ENCODE data around the gene GINS1.

GINS1 gene

GRCh38 chr20:25481918-25482253 lies 74.4 kb downstream of the GINS1 start:
- TF ChIP-seq, protein P1, sequence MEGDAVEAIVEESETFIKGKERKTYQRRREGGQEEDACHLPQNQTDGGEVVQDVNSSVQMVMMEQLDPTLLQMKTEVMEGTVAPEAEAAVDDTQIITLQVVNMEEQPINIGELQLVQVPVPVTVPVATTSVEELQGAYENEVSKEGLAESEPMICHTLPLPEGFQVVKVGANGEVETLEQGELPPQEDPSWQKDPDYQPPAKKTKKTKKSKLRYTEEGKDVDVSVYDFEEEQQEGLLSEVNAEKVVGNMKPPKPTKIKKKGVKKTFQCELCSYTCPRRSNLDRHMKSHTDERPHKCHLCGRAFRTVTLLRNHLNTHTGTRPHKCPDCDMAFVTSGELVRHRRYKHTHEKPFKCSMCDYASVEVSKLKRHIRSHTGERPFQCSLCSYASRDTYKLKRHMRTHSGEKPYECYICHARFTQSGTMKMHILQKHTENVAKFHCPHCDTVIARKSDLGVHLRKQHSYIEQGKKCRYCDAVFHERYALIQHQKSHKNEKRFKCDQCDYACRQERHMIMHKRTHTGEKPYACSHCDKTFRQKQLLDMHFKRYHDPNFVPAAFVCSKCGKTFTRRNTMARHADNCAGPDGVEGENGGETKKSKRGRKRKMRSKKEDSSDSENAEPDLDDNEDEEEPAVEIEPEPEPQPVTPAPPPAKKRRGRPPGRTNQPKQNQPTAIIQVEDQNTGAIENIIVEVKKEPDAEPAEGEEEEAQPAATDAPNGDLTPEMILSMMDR (IDR thresholded peaks at IDR 0.05; ENCODE audit: low read length) = no peak
- H3K9me2 ChIP-seq (ENCODE audit: low read depth, low read length) = no peaks in the 10 kb centered on the region
- H3K9ac ChIP-seq (ENCODE audit: low read length) = no peak overlapping the region
- H4K20me1 ChIP-seq (ENCODE audit: insufficient read depth, low read length) = no peaks in the 10 kb centered on the region
- H3K4me2 ChIP-seq (ENCODE audit: low read length) = no peak overlapping the region
- no peaks in the 10 kb centered on the region for H3K4me1 ChIP-seq (ENCODE audit: insufficient read depth, low read length, severe bottlenecking)
- no peaks in the 10 kb centered on the region for H3K36me3 ChIP-seq (ENCODE audit: insufficient read depth, low read length)
- H3F3A ChIP-seq (ENCODE audit: insufficient read depth, low read length) = no peaks in the 10 kb centered on the region
- no peaks in the 10 kb centered on the region for H3K79me2 ChIP-seq (ENCODE audit: insufficient read depth, low read length)
- H3K9me3 ChIP-seq (ENCODE audit: low read length) = no peaks in the 10 kb centered on the region
- H3K27ac ChIP-seq (ENCODE audit: low read depth, low read length, poor library complexity, severe bottlenecking) = no peak overlapping the region
- no peak overlapping the region for H2AFZ ChIP-seq (ENCODE audit: low read length)
- no peaks in the 10 kb centered on the region for H3K27me3 ChIP-seq (ENCODE audit: insufficient read depth, low read length)
- H3K4me3 ChIP-seq (ENCODE audit: low read depth, low read length, poor library complexity, severe bottlenecking) = no peak overlapping the region

- H3K79me2 ChIP-seq (ENCODE audit: insufficient read depth, low read length) = no peaks in the 10 kb centered on the region
- TF ChIP-seq EZH2 (IDR thresholded peaks at IDR 0.05; ENCODE audit: borderline replicate concordance, low read length) = no peak
- TF ChIP-seq, protein P1 (IDR thresholded peaks at IDR 0.05; ENCODE audit: low read length) = no peak
- H3K4me3 ChIP-seq (ENCODE audit: low read depth, low read length, poor library complexity, severe bottlenecking) = no peak overlapping the region
- H3K9me2 ChIP-seq (ENCODE audit: low read depth, low read length) = no peaks in the 10 kb centered on the region
- H3F3A ChIP-seq (ENCODE audit: insufficient read depth, low read length) = no peaks in the 10 kb centered on the region
- H3K4me1 ChIP-seq (ENCODE audit: insufficient read depth, low read length, severe bottlenecking) = no peaks in the 10 kb centered on the region
- H3K4me2 ChIP-seq (ENCODE audit: low read length) = no peak overlapping the region
- no peaks in the 10 kb centered on the region for H3K36me3 ChIP-seq (ENCODE audit: insufficient read depth, low read length)
- H3K27ac ChIP-seq (ENCODE audit: low read depth, low read length, poor library complexity, severe bottlenecking) = no peak overlapping the region
- H3K27me3 ChIP-seq (ENCODE audit: insufficient read depth, low read length) = no peaks in the 10 kb centered on the region
- no peaks in the 10 kb centered on the region for H4K20me1 ChIP-seq (ENCODE audit: insufficient read depth, low read length)
- H2AFZ ChIP-seq (ENCODE audit: low read length) = no peak overlapping the region
- H3K9me3 ChIP-seq (ENCODE audit: low read length) = no peaks in the 10 kb centered on the region
- H3K9ac ChIP-seq (ENCODE audit: low read length) = no peak overlapping the region
These were observed 76.1 kb downstream of the GINS1 start for GRCh38 chr20:25483431-25484132.

DNA sequence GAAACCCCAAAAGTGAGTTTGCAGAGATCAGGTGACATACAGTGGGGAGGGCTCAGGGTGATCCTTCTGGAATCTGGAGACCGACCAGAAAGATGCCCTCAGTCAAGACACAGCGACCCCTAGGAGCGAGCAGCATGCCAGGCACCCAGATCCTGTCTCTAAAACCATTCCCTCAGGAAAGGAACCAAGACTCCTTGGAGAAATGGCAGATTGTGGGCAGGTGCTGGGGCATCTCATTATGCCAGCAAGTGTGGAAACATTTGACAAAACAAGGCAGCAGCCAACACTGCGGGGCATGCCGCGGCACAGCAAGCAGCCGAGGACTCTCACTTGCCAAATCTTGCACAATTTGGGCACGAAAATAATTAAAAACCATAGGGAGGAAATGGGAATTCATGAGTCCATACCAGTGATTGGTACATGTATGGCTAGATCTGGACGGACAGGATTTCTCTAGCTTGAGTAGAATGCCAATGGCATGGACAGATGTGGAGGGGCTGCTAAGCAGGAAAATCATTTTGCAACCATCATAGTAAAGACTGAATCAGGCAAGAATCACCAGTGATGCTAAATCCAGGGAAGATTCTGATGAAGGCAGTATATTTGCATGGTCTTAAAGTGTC lies 76.9 kb downstream of the GINS1 start:
- H3F3A ChIP-seq (ENCODE audit: insufficient read depth, low read length) = no peaks in the 10 kb centered on the region
- no peaks in the 10 kb centered on the region for H3K4me1 ChIP-seq (ENCODE audit: insufficient read depth, low read length, severe bottlenecking)
- H3K36me3 ChIP-seq (ENCODE audit: insufficient read depth, low read length) = no peaks in the 10 kb centered on the region
- H3K4me3 ChIP-seq (ENCODE audit: low read depth, low read length, poor library complexity, severe bottlenecking) = no peak overlapping the region
- H3K9me3 ChIP-seq (ENCODE audit: low read length) = no peaks in the 10 kb centered on the region
- H2AFZ ChIP-seq (ENCODE audit: low read length) = no peak overlapping the region
- no peaks in the 10 kb centered on the region for H3K9me2 ChIP-seq (ENCODE audit: low read depth, low read length)
- H3K4me2 ChIP-seq (ENCODE audit: low read length) = no peak overlapping the region
- TF ChIP-seq, protein P1 (IDR thresholded peaks at IDR 0.05; ENCODE audit: low read length) = peak; percentile 32; the same call in 1 of the 2 replicates
- no peak for TF ChIP-seq EZH2 (IDR thresholded peaks at IDR 0.05; ENCODE audit: borderline replicate concordance, low read length)
- no peaks in the 10 kb centered on the region for H3K27me3 ChIP-seq (ENCODE audit: insufficient read depth, low read length)
- no peak overlapping the region for H3K9ac ChIP-seq (ENCODE audit: low read length)
- no peak overlapping the region for H3K27ac ChIP-seq (ENCODE audit: low read depth, low read length, poor library complexity, severe bottlenecking)
- no peaks in the 10 kb centered on the region for H4K20me1 ChIP-seq (ENCODE audit: insufficient read depth, low read length)
- no peaks in the 10 kb centered on the region for H3K79me2 ChIP-seq (ENCODE audit: insufficient read depth, low read length)
